ENCODE data around the gene NOP16.

NOP16 gene

DNA sequence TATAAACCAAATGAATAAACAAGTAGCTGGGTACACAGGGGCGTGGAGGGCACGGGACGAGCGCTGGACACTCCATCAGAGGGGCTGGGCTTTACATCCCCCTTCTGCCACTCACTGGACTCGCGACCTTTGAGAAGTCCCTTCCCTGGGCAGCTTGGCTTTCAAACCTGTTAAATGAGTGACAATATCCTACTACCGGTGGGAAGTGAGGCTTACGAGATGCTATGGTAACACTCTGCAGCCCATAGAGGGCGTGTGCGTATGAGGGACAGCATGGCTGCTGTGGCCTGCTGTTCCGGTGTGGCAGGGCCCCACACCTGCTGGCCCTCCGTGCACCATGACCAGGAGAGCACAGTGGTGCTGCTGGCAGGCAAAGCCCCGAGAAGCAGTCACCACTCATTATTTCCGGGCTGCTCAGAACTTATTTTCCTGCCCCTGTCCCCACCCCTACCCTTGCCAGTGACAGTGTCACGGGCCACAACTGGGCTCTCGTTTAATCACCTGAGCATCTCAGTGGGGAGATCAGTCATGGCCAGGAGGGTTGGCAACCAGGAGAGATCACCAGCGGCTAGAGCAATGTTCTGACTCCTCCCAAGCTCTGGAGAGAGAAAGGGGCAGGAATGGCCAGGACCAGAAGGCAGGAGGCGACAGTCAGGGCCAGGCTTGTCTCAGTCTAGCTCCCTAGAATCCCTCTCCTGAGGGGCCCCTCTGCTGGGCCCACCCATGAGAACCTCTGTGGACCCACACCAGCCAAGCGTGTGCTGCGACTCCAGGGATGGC, 17.4 kb upstream of the NOP16 start:
- no peak for DNase-seq (ENCODE audit: extremely low read depth, low read depth)
- TF ChIP-seq, protein P1, sequence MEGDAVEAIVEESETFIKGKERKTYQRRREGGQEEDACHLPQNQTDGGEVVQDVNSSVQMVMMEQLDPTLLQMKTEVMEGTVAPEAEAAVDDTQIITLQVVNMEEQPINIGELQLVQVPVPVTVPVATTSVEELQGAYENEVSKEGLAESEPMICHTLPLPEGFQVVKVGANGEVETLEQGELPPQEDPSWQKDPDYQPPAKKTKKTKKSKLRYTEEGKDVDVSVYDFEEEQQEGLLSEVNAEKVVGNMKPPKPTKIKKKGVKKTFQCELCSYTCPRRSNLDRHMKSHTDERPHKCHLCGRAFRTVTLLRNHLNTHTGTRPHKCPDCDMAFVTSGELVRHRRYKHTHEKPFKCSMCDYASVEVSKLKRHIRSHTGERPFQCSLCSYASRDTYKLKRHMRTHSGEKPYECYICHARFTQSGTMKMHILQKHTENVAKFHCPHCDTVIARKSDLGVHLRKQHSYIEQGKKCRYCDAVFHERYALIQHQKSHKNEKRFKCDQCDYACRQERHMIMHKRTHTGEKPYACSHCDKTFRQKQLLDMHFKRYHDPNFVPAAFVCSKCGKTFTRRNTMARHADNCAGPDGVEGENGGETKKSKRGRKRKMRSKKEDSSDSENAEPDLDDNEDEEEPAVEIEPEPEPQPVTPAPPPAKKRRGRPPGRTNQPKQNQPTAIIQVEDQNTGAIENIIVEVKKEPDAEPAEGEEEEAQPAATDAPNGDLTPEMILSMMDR (IDR thresholded peaks at IDR 0.05; ENCODE audit: low read depth, low read length, missing control alignments), result no peak

DNA sequence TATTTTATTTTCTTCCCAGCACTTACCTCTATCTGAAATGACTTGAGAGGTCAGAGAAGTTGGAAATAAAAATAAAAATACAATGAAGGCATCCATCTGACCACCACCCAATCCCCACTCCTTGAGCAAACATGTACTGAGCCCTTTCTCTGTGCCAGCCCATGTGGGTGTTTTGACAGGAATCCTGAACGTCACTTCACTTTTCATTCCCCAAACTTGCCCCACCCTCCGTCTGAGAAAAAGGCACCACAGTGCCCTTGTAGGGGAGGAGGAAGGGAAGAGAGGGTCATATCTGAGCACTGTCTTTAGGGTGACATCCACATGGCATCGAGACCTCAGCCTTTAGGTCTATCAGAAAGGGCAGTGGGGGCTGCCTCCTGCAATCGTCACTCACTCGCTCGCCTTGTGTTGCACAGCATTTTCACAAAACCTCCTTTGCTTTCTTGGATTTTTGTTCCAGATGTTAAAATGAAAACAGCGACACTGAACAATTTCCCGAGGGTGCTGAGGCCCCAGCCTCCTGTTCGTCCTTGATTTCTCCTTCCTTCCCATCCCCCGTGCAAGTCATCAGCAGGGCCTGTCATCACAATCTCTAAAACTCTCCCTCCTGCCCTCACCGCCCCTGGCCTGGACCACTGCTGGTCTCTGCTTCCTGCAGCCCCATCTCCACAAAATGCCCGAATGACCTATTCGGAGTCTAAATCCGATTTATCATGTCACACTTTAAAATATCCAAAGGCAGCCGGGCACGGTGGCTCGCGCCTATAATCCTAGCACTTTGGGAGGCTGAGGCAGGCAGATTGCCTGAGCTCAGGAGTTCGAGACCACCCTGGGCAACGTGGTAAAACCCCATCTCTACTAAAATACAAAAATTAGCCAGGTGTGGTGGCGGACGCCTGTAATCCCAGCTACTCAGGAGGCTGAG, 13.1 kb upstream of the NOP16 start:
- no peak overlapping the region for H3K4me3 ChIP-seq (replicated peaks; ENCODE audit: low read depth, low read length)
- TF ChIP-seq, protein P1 (IDR thresholded peaks at IDR 0.05; ENCODE audit: low read depth, low read length, missing control alignments), result no peak
- DNase-seq (ENCODE audit: extremely low read depth, low read depth), result no peak

More for the DNA sequence above, 17.4 kb upstream of the NOP16 start:
- H3K4me3 ChIP-seq (replicated peaks; ENCODE audit: low read depth, low read length), result no peak overlapping the region

- no peak overlapping the region for H3K4me3 ChIP-seq (replicated peaks; ENCODE audit: low read depth, low read length)
- DNase-seq (ENCODE audit: extremely low read depth, low read depth), result no peak
- TF ChIP-seq, protein P1 (IDR thresholded peaks at IDR 0.05; ENCODE audit: low read depth, low read length, missing control alignments), result no peak
Observed at GRCh38 chr5:176400382-176401156, 12.2 kb upstream of the NOP16 start.

- no peak overlapping the region for H3K4me3 ChIP-seq (replicated peaks; ENCODE audit: low read depth, low read length)
- TF ChIP-seq, protein P1 (IDR thresholded peaks at IDR 0.05; ENCODE audit: low read depth, low read length, missing control alignments), result no peak
- no peak for DNase-seq (ENCODE audit: extremely low read depth, low read depth)
Observed at GRCh38 chr5:176397736-176398420, 9.5 kb upstream of the NOP16 start.

- no peak for DNase-seq (ENCODE audit: extremely low read depth, low read depth)
- TF ChIP-seq, protein P1 (IDR thresholded peaks at IDR 0.05; ENCODE audit: low read depth, low read length, missing control alignments), result no peak
- no peak overlapping the region for H3K4me3 ChIP-seq (replicated peaks; ENCODE audit: low read depth, low read length)
Observed at GRCh38 chr5:176396330-176396729, 7.9 kb upstream of the NOP16 start.

All from HFF-Myc (cell line).